Activated gamma-delta T cell (primary cell): ENCODE results near the gene CUX1.
"Not testable (repeated sequence)": the region's sequence is repeated elsewhere in the genome, so short reads cannot be mapped to it uniquely, and the experiment has no call there.

Experiments used
- DNase-seq: peaks from one replicate; lab custom pipeline; 2025; lab: John Stamatoyannopoulos, UW

The CUX1 gene

DNA sequence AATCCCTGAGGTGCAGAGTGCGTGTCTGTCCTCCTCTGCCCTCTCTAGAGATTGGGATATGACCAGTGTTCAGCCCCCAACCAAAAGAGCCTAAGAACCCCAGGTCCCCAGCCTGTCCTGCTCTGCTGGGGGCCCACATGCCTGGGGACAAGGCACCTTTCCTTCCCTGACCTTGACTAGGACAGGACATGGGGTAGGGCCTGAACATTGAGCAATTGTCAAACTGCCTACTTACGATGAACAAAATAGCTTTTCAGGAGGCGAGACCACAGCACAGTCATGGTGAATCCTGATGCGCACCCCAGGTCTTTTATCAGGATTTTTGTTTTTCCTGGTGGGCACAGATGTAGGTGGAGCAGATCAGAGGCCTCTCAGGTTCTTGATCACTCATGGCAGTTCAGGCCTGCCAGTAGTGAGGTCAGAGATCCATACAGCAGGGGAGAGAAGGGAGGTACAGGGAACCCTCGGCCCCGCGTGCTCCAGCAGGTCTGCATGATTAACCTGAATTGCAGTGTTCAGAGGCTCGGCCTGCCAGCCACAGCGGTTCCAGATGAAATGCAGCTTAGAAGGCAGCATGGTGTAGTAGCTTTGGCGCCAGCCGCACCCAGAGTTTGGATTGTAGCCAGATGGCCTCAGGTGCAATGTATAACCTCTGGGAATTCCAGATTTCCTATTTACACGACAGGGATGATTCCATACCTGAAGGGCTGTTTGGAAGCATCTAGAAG, 191.3 kb downstream of the CUX1 start:
- no peak for DNase-seq

DNA sequence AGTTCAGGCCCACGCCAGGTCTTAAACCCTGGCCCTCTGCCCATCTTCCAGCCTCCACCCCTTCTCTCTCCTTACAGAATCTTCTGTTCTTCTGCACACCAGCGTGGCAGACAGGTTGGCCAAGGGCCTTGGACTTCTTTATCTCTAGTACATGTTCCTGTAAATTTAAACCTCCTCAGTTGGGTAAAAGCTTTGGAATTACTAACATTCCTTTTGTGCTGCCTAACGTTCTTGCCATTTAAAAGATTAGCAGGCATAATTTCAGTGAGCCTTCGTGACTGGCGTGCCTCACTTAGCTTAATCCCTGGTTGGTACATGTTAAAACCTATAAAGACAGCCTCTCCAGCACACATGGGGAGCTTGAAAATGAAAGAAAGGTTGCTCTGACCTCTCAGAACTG, 192.2 kb downstream of the CUX1 start:
- DNase-seq = no peak

DNA sequence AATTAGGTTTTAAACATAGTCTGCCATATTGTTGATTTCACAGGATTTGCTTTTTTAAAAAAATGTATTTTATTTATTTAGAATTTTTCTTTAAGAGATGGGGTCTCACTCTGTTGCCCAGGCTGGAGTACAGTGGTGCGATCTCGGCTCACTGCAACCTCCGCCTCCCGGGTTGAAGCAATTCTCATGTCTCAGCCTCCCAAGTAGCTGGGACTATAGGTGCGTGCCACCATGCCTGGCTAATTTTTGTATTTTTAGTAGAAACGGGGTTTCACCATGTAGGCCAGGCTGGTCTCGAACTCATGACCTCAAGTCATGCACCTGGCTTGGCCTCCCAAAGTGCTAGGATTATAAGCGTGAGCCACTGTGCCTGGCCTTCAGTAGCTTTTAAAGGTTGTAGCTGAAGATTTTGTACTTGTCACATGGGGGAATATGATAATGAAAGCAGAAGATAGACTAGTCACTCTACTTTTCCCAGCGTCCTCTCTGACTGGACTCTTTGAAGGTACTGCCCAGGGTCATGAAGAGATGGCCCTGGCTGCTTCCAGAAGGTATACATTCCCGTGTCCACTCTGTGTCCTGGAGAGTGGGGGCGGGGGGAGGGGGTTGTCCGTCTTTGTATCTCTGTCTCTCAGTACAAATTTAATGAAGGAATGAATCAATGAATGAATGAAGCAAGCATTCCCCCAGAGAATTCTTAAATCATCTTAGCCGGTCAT, 194.8 kb downstream of the CUX1 start:
- not testable (repeated sequence) for DNase-seq

DNA sequence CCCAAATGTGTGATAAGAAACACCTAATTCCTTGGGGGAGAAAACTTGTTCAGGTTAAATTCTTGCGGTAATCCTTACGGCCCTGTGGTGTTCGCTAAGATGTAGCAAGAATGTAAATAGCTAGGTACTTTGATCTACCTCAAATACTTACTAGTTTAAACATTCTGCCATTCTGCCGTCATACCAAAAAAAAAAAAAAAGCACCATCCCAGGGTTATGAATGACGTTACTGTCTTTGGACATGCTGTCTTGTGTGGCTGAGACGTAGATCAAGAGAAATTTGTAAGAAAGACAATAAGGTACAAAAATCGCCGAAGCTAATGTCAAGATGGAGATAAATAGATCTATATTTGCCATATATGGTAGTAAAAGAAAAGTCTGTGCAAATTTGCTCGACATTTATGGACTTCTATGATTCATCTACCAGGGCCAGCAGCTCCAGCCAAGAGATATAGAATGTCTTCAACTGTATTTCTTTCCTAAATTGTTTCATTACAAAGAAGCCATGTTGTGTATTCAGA, 195.6 kb downstream of the CUX1 start:
- no peak for DNase-seq

DNA sequence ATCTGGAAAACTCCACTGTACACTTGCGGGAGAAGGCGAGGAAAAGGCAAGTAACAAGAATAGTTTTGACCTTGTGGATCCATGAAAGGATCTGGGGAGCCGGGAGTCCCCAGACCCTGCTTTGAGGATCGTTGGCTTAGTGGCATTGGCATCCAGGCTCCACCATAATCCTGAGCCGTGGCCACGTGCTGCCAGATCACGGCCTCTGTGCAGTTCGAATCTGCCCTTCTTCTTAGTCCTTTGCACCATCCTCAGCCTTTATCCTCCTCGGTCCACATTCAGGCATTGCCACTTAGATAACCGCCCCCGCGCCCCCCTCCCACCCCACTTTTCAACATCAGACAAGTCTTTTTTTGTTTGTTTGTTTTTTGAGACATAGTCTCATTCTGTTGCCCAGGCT, 201.4 kb downstream of the CUX1 start:
- no peak for DNase-seq

DNA sequence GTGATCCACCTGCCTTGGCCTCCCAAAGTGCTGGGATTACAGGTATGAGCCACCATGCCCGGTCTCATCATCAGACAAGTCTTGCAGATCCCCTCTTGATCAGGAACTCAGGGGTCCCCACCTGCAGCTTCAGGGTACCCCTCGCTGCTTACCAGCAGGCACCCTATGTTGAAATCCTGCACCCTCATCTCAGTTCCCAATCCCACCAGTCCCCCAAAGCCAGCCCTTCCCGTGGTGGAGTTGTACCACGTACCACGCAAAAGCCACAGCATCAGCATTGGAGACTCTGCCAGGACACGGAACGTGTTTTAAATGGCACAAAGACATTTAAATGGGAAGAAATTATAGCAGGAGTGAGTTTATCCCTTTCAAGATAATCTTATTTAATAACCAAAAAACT, 202.0 kb downstream of the CUX1 start:
- DNase-seq = no peak

DNA sequence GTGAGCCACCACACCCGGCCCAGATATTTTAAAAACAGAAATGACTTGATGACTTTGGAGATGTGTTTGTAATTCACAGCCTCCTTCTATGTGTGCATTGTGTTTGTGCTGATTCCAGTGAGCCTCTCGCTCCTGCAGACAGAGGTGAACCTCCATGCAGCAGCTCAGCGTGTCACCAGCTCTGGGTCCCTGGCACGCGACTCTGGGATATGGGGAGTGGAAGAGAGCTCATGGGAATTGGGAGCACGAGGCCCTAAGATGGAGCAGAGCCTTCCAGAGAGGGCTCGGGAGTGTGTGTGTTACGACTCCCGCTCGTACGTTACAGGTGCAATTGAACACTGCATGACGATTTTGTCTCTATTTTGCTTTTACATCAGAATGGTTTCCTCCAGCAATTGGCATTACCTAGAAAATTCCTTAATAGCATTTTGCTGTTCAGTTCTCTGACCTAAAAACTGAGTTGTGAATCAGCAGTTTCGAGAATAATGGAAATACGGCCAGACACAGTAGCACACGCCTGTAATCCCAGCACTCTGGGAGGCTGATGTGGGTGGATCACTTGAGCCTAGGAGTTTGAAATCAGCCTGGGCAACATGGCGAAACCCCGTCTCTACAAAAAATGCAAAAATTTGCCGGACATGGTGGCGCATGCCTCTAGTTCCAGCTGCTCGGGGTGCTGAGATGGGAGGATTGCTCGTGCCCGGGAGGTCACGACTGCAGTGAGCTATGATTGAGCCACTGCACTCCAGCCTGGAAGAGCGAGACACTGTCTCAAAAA, 204.6 kb downstream of the CUX1 start:
- no peak for DNase-seq

DNA sequence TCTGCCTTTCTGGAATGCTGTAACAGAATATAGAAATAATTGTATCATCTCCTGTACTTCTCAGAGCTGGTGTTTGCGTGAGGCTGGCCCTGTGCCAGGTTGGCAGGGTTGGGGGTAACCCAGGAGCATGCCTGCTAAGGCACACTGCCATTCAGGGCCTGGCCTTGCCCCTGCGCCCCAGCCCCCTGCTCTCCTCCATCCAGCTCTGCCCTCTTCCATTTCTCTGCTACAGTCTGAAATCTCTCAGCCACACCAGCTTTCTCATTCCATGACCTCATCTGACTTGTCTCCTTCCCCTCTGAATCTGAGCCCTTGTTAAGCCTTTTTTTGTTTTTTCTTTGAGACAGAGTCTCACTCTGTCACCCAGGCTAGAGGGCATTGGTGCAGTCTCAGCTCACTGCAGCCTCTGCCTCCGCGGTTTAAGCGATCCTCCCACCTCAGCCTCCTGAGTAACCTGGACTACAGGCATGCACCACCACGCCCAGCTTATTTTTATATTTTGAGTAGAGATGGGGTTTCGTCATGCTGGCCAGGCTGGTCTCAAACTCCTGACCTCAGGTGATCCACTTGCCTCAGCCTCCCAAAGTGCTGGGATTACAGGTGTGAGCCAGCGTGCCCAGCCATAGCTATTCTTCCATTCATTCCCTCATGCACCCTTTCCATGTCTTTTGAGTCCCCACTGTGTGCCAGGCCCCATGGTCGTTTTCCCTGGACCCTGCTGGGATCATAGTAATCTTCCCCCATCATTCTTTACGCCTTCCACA, 206.8 kb downstream of the CUX1 start:
- DNase-seq = no peak

DNA sequence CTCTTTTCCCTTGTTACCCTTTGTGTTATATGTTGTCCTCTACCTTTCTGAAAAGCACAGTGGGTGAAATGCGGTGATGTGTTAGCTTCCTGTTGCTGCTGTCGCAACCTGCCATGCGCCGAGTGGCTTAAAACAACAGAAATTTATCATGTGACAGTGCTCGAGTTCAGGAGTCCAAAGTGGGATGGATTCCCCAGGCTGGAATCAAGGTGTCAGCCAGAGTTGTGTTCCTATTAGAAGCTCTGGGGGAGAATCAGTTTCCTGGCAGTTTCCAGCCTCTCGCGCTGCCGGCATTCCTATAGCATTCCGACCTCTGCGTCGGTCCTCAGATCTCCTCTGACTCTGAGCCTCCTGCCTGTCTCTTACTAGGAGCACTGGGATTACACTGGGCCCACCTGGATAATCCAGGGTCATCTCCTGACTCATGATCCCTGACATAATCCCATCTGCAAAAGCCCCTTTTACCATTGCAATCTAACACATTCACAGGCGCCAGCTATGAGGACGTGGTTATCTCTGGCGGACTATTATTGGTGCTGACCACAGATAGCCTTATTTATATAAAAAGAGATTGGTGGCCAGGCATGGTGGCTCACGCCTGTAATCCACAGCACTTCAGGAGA, 207.5 kb downstream of the CUX1 start:
- DNase-seq = no peak

DNA sequence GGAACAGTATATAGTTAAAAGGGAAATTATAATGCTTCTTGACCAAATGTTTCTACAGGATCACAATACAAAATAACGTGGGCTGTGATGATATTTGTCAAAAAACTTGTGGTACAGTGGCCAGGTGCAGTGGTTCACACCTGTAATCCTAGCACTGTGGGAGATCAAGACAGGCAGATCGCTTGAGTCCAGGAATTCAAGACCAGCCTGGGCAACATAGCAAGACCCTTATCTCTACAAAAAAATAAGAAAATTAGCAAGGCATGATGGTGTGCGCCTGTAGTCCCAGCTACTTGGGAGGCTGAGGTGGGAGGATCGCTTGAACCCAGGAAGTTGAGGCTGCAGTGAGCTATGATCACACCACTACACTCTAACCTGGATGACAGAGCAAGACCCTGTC, 208.4 kb downstream of the CUX1 start:
- not testable (repeated sequence) for DNase-seq

DNA sequence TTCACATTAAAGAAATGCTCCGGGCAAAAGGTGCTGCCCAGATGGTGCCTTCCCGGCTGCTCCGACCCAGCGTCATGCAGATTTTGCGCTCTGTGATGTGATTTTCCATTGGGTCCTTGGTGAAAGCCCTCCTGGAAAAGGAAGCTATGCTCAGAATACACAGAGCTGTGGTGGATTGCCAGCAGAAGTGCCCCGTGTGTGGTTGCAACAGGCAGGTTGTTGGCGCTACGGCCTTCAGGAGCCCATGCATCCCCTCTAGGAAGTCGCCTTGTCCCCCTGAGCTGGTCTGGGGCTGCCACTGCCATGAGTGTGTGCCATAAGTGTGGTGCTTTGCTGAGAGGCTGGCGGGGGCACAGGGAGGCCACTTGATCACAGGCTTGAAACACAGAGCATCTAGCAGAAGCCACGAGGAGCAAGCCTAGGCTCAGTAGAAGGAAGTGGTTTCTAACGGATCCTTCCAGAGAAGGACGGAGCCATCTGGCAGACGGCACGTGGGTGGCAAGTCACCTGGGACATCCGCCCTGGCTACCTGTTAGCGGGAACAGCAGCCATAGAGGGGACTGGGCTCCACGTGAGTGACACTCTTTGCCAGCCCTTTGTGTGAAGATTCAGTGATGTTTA, 210.9 kb downstream of the CUX1 start:
- DNase-seq = no peak

DNA sequence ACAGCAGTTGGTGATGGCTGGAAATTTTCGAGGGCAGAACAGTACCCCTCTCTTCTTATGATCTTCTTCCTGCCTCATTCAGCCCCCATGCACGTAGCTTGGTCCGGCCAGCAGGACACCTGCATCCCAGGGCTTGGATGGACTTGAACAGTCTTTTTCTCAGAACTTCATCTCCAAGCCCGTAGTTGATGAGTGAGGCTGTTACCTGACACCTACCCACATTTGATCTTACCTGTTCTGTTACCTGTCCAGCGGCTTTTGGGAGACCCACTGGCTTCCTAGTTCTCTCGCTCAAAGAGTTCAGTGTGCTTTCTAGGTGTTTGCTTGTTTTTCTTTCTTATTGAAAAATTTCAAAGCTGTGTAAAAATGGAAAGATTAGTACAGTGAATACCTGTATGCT, 212.2 kb downstream of the CUX1 start:
- no peak for DNase-seq

DNA sequence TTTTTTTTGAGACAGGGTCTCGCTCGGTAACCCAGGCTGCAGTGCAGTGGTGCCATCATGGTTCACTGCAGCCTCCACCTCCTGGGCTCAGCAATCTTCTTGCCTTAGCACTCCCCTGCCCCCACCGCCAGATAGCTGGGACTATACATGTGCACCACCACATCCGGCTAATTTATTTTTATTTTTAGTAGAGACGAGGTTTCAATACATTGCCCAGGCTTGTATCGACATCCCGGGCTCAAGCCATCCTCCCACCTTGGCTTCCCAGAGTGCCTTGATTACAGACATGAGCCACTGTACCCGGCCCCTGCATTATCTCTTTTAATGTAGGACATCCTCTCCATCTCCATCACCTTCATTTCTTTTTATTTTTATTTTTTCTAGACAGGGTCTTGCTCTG, 213.3 kb downstream of the CUX1 start:
- DNase-seq = no peak

DNA sequence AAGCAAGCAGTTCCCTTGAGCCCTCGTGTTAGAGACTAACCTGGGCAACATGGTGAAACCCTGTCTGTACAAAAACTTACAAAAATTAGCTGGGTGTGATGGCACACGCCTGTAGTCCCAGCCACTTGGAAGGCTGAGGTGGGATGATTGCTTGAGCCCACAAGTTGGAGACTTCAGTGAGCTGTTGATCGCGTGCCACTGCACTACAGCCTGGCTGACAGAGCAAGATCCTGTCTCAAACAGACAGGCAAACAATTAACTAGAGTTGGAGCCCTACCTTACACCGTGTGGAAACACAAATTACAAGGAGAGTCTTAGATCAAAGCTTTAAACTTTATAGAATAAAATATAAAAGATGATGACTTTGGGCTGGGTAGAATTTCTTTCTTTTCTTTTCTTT, 219.5 kb downstream of the CUX1 start:
- no peak for DNase-seq

DNA sequence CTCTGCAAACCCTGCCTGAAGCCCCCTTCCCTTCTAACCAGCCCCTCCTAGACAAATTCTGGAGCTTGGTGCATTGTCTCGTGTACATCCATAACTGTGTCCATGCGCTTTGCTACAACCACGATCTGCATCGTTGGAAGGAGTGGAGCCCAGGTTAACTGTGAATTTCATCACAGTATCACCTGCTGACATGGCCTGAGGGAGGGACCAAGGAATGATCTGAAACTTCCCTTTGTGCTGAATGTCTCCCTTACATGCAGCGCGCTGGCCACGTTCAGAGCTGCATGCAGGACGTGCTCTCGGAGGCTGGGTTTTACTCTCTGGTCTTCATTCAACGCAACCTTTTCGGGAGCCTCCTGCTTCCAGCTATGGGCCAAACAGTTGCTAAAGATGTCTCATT, 222.3 kb downstream of the CUX1 start:
- no peak for DNase-seq

DNA sequence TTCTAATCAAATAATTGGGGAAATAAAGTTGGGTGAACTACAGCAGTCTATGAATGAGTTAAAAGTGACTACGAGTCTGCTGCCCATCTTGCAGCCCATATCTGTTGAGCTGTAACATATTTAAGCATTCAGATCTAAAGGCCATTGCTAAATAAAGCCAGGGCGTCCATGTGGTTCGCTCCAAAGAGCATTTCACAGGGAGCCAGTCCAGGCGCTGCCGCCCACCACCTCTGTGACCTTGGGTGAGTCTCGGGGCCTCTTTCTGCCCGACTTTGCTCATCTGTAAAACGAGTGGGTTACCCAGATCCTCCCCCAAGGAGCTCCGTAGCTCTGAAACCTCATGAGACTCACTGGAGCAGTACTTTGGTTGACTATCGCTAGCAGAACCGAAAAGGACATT, 223.1 kb downstream of the CUX1 start:
- DNase-seq = no peak

DNA sequence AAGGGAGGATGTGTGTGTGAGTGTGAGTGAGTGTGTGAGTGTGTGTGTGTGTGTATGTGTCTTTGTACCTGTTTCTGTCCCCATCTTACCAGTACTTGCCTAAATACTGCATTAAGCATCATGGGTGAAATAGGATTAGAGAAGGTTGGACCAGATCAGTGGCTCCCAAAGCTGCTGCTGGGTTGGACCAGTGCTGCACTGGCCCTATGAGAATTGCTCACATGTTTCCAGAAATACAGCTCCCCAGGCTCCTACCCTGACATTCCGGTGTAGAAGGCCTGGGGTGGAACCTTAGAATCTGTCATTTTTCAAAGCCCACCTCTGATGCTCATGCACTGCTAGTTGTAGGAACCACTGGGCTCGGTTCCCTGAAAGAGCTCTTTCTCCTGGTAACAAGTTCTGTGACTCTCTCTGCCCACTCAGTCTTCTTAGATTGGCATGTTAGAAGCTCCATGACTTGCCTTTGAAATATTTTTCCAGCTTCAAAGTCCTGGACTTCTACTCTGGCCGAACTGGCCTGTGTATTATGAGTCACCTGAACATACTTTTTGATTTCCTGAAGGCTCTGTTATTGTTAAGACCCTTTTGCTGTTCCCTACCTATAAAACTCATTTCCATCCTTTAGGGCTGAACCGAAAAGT, 224.7 kb downstream of the CUX1 start:
- no peak for DNase-seq

DNA sequence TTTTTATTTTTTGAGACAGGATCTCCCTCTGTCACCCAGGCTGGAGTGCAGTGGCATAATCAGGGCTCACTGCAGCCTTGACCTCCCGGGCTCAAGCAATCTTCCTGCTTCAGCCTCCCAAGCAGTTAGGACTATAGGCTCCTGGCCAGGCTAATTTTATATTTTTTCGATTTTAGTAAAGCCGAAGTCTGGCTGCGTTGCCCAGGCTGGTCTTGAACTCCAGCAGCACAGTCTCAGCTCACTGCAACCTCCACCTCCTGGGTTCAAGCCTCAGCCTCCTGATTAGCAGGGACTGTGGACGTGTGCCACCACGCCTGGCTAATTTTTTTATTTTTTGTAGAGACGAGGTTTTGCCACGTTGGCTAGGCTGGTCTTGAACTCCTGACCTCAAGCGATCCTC, 225.4 kb downstream of the CUX1 start:
- DNase-seq = not testable (repeated sequence)

DNA sequence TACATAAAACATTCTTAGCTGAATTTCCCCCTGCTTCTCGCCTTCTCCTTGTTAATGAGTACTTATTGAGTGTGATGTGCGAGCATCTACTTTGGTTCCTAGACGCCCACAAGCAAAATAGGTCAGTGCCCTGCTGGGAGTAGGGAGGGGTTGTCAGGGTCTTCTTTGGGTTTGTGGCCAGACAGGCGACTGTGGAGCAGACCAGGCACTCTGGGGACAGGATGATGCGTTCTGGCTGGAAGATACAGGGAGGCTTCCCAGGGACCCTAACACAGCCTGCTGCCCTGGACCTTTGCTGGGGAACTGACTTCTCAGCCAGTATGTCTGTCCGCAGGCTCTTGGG, 227.2 kb downstream of the CUX1 start:
- DNase-seq = no peak

DNA sequence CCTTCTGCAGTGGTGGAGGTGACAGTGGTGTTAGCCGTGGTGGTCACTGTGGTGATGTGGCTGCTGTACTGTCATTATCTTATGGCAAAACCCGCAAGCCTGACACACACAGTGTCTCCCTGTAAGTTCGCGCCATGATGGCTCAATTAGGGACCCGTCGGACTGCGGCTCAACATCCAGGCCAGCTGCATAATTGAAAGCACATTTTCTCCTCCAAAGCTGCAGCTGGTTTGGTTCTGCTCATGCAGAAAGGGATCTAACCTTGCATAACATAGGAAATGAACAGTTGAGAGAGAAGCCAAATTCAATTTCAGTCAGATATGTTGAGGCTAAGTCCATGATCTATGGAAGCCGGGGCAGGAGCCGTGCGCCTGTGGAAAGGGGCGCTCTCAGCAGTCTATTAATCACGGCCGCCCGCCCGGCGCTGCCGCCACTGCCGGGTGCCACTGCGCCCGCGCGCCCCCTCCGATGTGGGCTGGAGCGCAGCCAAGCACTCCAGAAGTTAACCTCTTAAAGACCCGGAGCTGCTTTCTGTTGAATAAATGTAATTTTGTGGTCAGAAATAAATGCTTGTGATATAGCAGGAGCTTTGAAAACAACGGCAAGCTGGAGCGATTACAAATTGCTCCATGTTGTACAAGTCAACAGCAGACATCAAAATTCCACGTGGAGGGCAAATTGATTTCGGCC, 227.7 kb downstream of the CUX1 start:
- DNase-seq = no peak
